SHP77 treated with DMSO at 0.1 percent for 48 hours (cell line): ENCODE results near the gene ZYG11A.
A peak's percentile ranks its signal among the peaks of the same experiment; 100 is the strongest.
"Not testable (repeated sequence)": the region's sequence is repeated elsewhere in the genome, so short reads cannot be mapped to it uniquely, and the experiment has no call there.

Experiments used
- DNase-seq: peaks from one replicate; lab custom pipeline; 2025; lab: John Stamatoyannopoulos, UW

ZYG11A gene

DNA sequence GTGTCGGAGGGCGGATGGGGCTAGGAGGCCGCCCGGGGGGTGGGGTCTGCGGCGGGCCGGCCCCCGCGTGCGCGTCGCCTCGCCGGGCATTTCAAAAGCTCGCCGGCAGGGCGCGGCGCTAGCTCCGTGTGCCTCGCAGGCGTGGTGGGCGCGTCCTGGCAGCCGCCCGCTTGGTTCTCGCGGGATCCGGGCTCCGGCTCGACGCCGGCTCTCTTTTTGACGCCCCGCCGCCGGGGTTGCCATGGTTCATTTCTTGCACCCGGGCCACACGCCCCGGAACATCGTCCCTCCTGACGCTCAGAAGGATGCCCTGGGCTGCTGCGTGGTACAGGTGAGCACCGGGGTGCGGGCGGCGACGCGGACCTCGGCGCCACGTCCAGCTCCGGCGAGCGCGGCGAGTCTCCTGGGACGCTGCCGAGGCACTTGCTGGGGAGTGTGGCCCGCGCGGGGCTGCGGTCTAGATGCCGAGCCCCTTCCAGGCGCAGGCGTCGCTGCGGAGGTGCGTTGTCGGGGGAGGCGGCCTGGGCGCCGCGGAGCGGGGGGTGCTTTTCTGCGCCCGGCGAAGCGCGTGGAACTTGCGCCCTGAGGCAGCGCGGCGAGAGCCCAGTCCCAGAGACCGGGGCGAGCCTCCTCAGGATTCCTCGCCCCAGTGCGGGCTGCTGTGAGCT, at the start of gene ZYG11A:
Gene ZYG11A (plus strand): TSS at position 118 of the 668 bp plus-strand sequence. CDS start 124 bp downstream, at position 242.
- DNase-seq = peak; percentile 22

DNA sequence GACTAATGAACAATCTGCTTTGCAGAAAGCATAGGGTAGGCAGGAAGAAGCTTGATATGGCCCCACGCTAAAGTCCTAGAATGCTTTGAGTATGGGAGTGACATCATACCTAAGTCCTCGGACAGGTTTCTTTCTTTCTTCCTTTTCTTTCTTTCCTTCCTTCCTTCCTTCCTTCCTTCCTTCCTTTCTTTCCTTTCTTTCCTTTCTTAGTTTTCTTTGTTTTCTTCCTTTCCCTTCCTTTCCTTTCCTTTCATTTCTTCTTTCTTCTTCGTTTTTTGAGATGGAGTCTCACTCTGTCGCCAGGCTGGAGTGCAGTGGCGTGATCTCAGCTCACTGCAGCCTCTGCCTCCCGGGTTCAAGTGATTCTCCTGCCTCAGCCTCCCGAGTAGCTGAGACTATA, 48.8 kb upstream of the ZYG11A start:
- not testable (repeated sequence) for DNase-seq

DNA sequence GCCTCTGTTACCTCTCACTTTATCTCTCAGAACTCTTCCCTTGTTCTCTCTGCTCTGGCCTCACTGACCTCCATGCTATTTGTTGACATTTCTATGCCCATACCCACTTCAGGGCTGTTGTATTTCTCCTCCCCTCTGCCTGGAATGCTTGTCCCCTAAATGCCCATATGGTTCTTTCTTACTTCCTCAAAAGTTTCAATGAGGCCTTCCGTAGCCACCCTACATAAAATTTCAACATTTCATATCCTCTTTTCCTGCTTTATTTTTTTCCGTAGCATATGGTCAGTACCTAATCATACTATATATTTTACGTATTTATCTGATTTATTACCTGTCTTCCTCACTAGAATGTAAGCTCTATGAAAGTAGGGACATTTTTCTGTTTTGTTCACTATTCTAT, 47.1 kb upstream of the ZYG11A start:
- DNase-seq = no peak

DNA sequence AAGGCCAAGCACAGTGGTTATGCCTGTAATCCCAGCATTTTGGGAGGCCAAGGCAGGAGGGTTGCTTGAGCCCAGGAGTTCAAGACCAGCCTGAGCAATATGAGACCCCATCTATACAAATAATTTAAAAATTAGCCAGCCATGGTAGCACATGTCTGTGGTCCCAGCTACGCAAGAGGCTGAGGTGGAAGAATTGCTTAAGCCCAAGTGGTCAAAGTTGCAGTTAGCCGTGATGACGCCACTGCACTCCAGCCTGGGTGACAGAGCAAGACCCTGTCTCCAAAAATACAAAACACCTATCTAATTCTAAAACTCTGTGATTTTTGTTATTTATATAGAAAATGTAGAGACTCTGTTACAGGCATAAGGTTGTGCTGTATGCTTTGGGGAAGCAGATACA, 44.2 kb upstream of the ZYG11A start:
- DNase-seq = no peak

DNA sequence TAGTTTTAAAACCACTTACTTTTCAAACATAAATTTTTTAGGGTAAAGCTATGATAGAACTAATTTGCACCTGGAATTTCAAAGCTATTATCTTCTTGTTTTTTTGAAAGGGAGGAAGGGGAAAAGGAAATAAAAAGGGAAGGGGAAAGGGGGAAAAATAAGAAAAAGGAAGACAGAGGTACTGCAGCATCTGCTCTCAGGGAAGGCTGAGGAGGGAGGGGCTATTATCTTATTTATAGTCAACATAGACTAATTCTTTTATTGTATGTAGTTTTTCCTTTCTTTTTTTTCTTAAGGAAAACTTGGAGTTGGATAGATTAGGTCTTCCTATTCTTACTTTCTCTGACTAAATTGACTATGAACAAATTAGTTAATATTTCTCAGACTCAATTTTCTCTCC, 41.5 kb upstream of the ZYG11A start:
- DNase-seq = no peak

DNA sequence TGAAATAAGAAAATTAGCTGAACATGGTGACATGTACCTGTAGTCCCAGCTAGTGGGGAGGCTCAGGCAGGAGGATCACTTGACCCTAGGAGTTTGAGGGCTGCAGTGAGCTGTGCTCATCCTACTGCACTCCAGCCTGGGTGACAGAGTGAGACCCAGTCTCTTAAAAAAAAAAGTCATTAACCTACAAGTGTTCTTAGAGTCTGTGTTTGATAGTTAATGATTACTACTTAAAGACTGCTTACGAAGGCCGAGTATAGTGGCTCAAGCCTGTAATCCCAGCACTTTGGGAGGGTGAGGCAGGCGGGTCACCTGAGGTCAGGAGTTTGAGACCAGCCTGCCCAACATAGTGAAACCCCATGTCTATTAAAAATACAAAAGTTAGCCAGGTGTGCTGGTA, 38.5 kb upstream of the ZYG11A start:
- DNase-seq = not testable (repeated sequence)

DNA sequence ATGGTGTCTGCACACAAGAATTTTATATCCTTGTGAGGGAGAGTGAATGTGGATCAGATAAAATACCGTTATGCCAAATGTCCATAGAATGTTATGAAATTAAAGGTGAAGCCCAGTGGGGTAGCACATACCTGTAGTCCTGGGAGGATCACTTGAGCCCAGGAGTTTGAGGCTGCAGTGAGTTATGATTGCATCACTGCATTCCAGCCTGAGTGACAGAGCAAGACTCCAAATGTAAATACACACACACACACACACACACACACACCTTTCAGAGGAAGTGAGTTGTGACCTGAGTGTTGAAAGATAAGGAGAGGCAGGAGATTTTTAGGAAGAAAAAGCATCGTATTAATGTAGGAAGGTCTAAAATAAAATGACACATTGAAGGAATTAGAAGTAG, 28.1 kb upstream of the ZYG11A start:
- no peak for DNase-seq

DNA sequence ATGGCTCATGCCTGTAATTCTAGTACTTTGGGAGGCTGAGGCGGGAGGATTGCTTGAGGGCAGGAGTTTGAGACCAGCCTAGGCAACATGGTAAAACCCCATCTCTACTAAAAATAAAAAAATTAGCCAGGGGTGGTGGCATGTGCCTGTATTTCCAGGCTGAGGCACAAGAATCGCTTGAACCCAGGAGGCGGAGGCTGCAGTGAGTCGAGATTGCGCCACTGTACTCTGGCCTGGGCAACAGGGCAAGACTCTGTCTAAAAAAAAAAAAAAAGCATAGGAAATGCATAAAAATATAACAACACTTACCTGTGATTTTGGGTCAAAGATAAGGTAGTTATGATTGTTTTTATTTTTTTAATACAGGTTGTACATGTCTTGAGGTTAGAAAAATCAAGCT, 21.7 kb upstream of the ZYG11A start:
- DNase-seq = not testable (repeated sequence)

DNA sequence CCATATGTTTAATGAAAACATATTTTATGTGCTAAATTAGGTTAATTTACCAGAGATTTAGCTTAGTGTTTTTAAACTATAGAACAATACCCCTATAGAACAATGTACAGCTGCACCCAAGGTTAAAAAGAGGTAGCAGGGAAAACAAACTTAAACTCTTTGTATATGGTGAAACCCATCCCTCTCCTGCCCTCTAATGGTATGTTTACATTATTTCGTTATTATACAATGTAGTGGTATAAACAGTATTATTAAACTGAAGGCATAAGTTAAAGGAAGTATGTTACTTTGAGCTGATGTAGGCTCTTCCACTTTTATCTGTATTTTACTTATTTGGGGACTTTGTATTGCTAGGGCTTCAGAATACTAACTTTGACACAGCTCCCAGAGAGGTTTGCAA, 16.7 kb upstream of the ZYG11A start:
- DNase-seq = no peak

DNA sequence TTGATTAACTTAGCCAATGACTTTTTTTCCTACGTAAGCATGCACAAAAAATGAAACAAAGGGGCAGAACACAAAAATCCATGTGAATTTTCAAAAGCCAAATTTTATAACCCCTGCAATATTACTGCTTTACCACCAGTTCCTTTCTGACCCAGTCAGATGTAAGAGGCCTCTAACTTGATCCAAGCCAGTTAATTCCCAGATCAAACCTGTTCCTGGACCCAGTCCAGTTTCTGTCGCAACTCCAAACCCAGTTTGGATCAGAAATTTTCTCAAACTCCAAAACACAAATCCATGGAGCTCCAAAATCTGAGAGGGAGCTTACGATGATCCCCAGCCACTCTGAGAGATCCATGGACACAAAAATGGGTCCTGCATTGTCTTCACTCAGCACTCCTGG, 7.8 kb upstream of the ZYG11A start:
- DNase-seq = no peak

DNA sequence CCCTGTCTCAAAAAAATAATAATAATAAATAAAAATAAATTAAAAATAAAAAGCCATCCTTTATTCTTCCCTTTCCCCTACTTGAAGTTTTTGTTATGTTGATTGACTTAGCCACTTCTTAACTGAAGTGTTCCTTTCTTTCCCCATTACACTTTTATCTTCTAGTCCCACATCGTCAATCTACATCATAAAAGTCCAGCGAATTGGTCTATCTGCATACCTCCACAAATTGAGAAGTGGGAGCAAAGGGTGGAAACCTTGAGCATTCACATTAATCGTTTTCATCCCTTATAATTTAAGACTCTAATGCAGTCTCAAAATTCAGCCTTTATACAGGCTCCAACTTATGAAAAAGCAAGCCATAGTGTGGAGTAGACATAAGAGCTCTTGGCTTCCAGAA, 6.5 kb upstream of the ZYG11A start:
- DNase-seq = no peak

DNA sequence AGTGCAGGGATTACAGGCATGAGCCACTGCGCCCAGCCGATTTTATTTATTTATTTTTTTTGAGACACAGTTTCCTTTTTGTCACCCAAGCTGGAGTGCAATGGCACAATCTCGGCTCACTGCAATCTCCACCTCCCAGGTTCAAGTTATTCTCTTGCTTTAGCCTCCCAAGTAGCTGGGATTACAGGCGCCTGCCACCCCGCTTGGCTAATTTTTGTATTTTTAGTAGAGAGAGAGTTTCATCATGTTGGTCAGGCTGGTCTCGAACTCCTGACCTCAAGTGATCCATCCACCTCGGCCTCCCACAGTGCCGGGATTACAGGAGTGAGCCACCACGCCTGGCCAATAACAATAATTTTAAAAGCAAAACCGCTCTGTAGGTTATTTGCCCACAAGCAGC, 3.4 kb upstream of the ZYG11A start:
- DNase-seq = not testable (repeated sequence)

DNA sequence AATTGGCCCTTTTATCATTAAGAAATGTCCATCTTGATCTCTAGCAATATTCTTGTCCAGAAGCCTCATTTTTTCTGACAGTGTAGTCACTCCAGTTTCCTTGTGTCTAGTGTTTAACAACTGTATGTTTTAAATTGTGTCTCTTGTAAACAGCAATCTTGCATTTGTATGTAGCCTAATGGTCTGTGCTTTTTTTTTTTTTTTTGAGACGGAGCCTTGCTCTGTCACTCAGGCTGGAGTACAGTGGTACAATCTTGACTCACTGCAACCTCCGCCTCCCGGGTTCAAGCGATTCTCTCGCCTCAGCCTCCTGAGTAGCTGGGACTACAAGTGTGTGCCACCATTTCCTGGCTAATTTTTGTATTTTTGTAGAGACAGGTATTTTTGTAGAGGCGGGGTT, 2.6 kb downstream of the ZYG11A start:
- DNase-seq = not testable (repeated sequence)

DNA sequence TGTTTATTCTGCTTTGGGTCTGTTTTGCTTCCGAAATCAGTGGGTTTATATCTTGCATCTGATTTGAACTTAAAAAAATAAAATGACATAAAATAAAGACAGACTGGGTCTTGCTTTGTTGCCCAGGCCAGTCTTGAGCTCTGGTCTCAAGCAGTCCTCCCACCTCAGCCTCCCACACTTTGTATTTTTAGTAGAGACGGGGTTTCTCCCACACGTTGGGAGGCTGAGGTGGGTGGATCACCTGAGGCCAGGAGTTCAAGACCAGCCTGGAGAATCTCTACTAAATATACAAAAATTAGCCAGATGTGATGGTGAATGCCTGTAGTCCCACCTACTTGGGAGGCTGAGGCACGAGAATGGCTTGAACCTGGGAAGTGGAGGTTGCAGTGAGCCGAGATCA, 5.9 kb downstream of the ZYG11A start:
- no peak for DNase-seq

DNA sequence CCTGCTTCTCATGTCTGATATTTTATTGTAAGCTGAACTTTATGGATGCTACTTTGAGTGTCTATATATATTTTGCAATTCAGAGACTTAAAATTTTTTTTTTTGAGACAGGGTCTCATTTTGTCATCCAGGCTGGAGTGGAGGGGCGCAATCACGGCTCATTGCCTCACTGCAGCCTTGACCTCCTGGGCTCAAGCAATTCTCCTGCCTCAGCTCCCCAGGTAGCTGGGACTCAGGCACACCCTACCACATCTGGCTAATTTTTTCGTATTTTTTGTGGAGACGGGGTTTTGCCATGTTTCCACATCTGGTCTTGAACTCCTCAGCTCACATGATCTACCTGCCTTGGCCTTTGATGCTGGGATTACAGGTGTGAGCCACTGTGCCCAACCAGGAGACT, 8.4 kb downstream of the ZYG11A start:
- DNase-seq = no peak

DNA sequence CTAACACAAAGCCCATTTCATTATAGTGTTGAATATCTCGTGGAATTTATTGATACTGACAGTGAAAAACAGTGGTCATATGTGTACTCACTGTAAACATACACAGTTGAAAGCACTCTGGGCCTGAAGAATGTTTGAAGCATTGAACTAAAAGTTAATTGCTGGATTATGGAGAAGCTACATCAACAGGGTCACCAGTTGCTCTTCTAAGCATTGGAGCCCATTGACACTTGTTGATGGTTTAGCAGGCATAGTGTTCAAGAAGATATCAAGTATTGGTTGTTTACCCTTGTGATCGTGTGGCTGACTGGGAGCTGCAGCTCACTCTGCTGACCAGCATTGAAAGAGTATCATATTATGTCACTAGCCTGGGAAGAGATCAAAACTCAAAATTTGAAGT, 10.3 kb downstream of the ZYG11A start:
- DNase-seq = no peak

DNA sequence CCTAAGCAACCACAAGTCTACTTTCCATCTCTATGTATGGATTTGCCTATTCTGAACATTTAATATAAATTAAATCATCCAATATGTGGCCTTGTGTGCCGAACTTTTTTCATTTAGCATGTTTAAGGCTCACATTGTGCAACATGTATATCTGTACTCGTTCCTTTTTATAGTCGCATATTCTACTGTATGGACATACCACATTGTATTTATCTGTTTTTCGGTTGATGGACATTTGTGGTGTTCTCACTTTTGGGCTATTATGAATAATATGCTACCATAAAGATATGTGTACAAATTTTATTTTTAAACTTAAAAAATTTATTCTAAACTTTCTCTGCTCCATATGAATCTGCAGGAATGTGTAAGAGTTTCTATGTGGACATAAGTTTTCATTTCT, 13.0 kb downstream of the ZYG11A start:
- DNase-seq = no peak

DNA sequence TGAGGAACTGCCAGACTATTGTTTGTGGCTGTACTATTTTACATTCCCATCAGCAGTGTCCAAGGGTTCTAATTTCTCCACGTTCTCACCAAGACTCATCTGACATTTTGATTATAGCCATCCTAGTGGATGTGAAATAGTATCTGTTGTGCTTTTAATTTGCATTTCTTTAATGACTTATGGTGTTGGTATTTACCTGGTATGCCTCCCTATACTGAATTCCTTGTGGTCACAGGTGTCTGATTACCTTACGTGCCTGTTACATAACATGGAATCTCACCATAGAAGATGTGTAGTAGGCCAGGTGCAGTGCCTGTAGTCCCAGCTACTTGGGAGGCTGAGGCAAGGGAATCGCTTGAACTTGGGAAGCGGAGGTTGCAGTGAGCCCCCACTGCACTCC, 13.5 kb downstream of the ZYG11A start:
- DNase-seq = no peak

DNA sequence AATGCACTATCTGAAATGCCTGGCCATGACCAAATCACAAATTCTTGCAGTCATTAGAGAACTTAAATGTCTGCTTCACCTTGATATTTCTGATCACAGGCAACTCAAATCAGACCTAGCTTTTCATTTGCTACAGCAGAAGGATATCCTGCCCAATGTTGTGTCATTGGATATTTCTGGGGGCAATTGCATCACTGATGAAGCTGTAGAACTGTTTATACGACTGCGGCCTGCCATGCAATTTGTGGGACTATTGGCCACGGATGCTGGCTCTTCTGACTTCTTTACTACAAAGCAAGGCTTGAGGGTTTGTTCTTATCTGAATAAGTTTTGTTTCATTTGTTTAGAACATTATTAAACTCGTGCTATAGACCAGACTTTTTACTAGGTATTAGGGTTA, 14.9 kb downstream of the ZYG11A start:
- DNase-seq = no peak

DNA sequence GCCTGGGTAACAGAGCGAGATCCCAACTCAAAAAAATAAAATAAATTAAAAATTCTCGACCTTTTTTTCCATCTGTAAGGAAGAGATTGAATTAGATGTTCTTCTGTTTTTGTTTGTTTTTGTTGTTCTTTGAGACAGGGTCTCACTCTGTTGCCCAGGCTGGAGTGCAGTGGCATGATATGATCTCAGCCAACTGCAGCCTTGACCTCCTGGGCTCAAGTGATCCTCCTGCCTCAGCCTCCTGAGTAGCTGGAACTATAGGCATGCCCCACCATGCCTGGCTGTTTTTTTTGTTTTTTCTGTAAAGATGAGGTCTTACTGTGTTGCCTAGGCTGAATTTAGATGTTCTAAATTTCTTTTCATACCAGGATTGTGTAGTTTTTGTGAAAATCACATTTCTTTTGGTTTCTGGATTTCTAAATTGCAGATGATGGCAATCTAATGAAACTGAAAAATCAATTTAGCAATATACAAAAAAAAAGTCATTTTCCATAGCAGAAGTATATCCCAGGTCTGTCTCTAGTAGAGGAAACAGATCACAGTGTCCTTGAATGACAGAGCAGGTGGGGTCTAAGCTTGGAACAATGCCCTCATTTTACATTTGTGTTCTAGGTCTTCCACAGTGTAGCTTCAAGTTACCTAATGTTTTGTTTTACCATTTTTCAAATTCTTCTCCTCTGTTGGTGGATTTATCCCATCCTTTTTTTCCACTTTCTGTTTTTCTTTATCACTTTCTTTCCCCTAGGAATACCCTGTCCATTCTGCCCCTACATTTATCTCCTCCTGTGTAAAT, 20.3 kb downstream of the ZYG11A start:
- DNase-seq = no peak

DNA sequence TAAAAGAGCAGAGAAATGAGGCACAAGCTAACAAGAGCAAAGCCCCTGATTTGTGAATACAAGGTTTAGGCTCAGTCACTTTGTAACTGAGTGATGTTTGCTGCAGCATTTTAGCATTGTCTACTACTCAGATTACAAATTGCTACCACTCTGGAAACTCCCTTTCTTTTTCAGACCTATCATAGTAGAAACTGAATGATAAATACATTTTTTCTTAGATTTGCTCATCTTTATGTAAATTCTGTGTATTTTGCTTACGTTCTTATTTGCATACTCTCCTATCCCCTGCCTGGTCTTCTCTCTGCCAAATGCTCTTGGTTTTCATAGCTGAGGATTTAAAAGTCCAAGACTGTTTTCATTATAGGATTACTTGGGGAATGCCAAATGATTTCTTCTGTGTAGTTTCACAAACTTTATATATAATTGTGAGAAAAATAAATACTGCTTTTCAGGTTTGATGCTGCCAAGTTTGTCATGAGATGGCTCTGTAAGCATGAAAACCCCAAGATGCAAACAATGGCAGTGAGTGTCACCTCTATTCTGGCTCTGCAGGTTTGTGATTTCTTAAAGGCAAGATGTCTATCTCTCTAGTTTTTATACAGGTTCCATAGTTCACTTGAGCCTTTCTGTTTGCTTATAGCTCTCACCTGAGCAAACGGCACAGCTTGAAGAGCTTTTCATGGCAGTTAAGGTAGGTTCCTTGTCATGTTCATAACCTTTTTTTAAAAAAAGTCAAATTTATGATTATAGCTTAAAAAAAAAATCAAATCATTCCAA, 24.7 kb downstream of the ZYG11A start:
- no peak for DNase-seq

DNA sequence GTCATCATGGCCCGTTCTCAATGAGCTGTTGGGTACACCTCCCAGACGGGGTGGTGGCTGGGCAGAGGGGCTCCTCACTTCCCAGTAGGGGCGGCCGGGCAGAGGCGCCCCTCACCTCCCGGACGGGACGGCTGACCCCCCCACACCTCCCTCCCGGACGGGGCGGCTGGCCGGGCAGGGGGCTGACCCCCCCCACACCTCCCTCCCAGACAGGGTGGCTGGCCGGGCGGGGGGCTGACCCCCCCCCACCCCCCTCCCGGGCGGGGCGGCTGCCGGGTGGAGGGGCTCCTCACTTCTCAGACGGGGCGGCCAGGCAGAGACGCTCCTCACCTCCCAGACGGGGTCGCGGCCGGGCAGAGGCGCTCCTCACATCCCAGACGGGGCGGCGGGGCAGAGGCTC, 27.2 kb downstream of the ZYG11A start:
- not testable (repeated sequence) for DNase-seq

DNA sequence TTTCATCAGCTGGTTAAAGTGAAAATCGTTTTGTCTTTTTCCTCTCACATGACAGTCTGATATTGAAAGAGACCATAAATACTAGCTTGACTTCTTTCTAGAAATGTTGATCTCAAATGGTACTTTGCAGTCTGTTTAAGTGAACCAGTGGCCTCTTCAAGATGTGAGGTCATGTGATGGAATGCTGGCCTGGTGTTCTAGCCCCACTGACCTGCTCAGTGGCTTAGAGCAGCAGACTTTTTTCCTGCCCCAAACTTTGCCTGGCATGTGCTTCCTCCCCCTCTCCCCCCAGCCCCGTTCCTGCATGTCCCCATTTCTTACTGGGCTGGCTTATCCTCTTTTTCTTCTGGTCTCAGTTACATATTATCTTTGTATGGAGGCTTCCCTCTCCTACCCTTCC, 34.3 kb downstream of the ZYG11A start:
- DNase-seq = no peak
